B cell (primary cell): ENCODE results near the gene AP5S1. TPM values are rescaled to one million over a fixed set of nuclear protein-coding genes. Genes with fewer than 3 reads are reported as not detected.

Source experiments
- ATAC-seq: fragments of 200-7000 bp; cut with Tn5 transposase; one replicate; pipeline ENCODE4 v1.10.0; 2021; ENCODE audit warnings: low read depth, mild to moderate bottlenecking, moderate number of reproducible peaks, moderate library complexity
- CTCF ChIA-PET: fragments of 350-600 bp; sonication (Branson Sonifier 250); formaldehyde crosslinking; loops from one replicate; lab custom pipeline; 2021; ENCODE audit warnings: antibody characterized with exemption, inconsistent platforms; lab: Charles Lee
- POLR2A ChIA-PET: fragments of 350-600 bp; sonication (Branson Sonifier 250); formaldehyde crosslinking; loops from one replicate; lab custom pipeline; 2021; ENCODE audit warnings: antibody characterized with exemption; lab: Charles Lee
- DNase-seq: peaks from one replicate; pipeline ENCODE4 v3.0.0; 2013
- H2AFZ ChIP-seq: 2 replicates; pipeline ENCODE4 v1.6.1; 2012; ENCODE audit warnings: mild to moderate bottlenecking, low read depth, low read length; ENCODE audit not compliant: insufficient read depth, poor library complexity, severe bottlenecking
- H3K27ac ChIP-seq, 2 donors: 1 replicate in 1 of 2; 2 replicates in 1 of 2; pipeline ENCODE4 v1.5.1; 2012 to 2013; ENCODE audit warnings: low read length in 2 of 2, mild to moderate bottlenecking in 2 of 2, moderate library complexity in 1 of 2
- H3K27me3 ChIP-seq, 4 experiments: fragments of 200-600 bp in 1 of 4; sonication (generic) in 1 of 4; replicated peaks in 1 of 4; 1 replicate in 2 of 4; 2 replicates in 2 of 4; pipeline versions ENCODE4 v1.6.1 to v1.7.0; 2013 to 2016; ENCODE audit warnings: low read length in 3 of 4, mild to moderate bottlenecking in 2 of 4, mixed read lengths in 1 of 4, moderate library complexity in 1 of 4; ENCODE audit not compliant: insufficient read depth in 4 of 4, control insufficient read depth in 3 of 4; ENCODE audit errors: control extremely low read depth in 1 of 4
- H3K36me3 ChIP-seq, 2 experiments: replicated peaks in 1 of 2; 1 replicate in 1 of 2; 2 replicates in 1 of 2; pipeline versions ENCODE4 v1.6.1 to v1.7.1; 2013; ENCODE audit warnings: low read length in 1 of 2; ENCODE audit not compliant: insufficient read depth in 2 of 2, control insufficient read depth in 1 of 2; ENCODE audit errors: control extremely low read depth in 1 of 2, extremely low read depth in 1 of 2
- H3K4me1 ChIP-seq, 2 donors: fragments of 200-600 bp in 1 of 2; sonication (generic) in 1 of 2; 1 replicate in 1 of 2; 2 replicates in 1 of 2; pipeline versions ENCODE4 v1.5.1 to v1.6.1; 2013 to 2017; ENCODE audit warnings: low read length in 2 of 2; ENCODE audit not compliant: control insufficient read depth in 2 of 2, insufficient read depth in 2 of 2
- H3K4me2 ChIP-seq: replicated peaks from 2 replicates; pipeline ENCODE3; 2012; ENCODE audit warnings: mild to moderate bottlenecking, low read depth, low read length; ENCODE audit not compliant: poor library complexity, severe bottlenecking
- H3K4me3 ChIP-seq, 5 experiments: fragments of 200-600 bp in 1 of 5; sonication (generic) in 1 of 5; 1 replicate in 3 of 5; 2 replicates in 2 of 5; pipeline versions ENCODE4 v1.5.1 to v1.7.0; 2011 to 2016; ENCODE audit warnings: low read length in 4 of 5, mild to moderate bottlenecking in 4 of 5, low read depth in 2 of 5, control low read depth in 1 of 5, moderate library complexity in 1 of 5; ENCODE audit not compliant: insufficient read depth in 1 of 5; ENCODE audit errors: control extremely low read depth in 1 of 5, extremely low read depth in 1 of 5
- H3K79me2 ChIP-seq: fragments of 200-600 bp; sonication (generic); one replicate; pipeline ENCODE4 v1.6.0; 2016; ENCODE audit warnings: low read length; ENCODE audit not compliant: control insufficient read depth, insufficient read depth
- H3K9ac ChIP-seq: fragments of 200-600 bp; sonication (generic); 2 replicates; pipeline ENCODE4 v1.6.1; 2017; ENCODE audit warnings: mild to moderate bottlenecking, low read length, moderate library complexity
- H3K9me3 ChIP-seq, 3 donors: one replicate each; pipeline versions ENCODE4 v1.6.1 to v1.7.1; 2013; ENCODE audit warnings: low read length in 2 of 3; ENCODE audit not compliant: control insufficient read depth in 2 of 3, insufficient read depth in 1 of 3; ENCODE audit errors: control extremely low read depth in 1 of 3
- H4K20me1 ChIP-seq: 2 replicates; pipeline ENCODE4 v1.6.0; 2012; ENCODE audit warnings: mild to moderate bottlenecking, low read length; ENCODE audit not compliant: insufficient read depth, control insufficient read depth, poor library complexity, severe bottlenecking
- H3K27ac Mint-ChIP-seq: one replicate; pipeline ENCODE4 v1.8.0; 2021; ENCODE audit warnings: mixed read lengths
- H3K27me3 Mint-ChIP-seq: one replicate; pipeline ENCODE4 v1.8.0; 2021; ENCODE audit warnings: mixed read lengths
- H3K4me1 Mint-ChIP-seq: one replicate; pipeline ENCODE4 v1.8.0; 2021; ENCODE audit warnings: mixed read lengths
- H3K4me3 Mint-ChIP-seq: one replicate; pipeline ENCODE4 v1.8.0; 2021; ENCODE audit warnings: mixed read lengths
- H3K9me3 Mint-ChIP-seq: one replicate; pipeline ENCODE4 v1.8.0; 2022; ENCODE audit warnings: mixed read lengths; ENCODE audit not compliant: insufficient read depth
- CTCF ChIP-seq: fragments of 200-600 bp; IDR thresholded peaks from one replicate; pipeline ENCODE4 v1.8.0; 2022; ENCODE audit warnings: antibody characterized with exemption, mild to moderate bottlenecking
- EZH2 ChIP-seq: IDR thresholded peaks from 2 replicates; pipeline ENCODE4 v1.6.1; 2012; ENCODE audit warnings: borderline replicate concordance, low read depth, mild to moderate bottlenecking, moderate library complexity, low read length; ENCODE audit not compliant: insufficient read depth, poor library complexity, severe bottlenecking
- WGBS: methylation state at CpG from one replicate; pipeline ENCODE4 v1.1.5; 2013; ENCODE audit warnings: missing lambda C conversion rate; ENCODE audit not compliant: insufficient coverage; 5-methylcytosine and 5-hydroxymethylcytosine counted together
- intact Hi-C: fragments of 100-400 bp; cut with micrococcal nuclease; formaldehyde crosslinking; loops from one replicate; pipeline ENCODE4 v1.10.0; 2022
- polyA plus RNA-seq: library from polyadenylated mRNA; depleted of rRNA; stranded (reverse); fragments of >200 nt; gene quantifications from 2 replicates; pipeline ENCODE4 v1.2.3, GENCODE V29; 2012
- total RNA-seq, 2 donors: library from RNA; stranded (reverse); fragments of 120-200 nt in 1 of 2; gene quantifications; 1 replicate in 1 of 2; 2 replicates in 1 of 2; pipeline versions ENCODE4 v1.2.3 to v1.2.4, GENCODE V29; 2013 to 2022

Gene AP5S1
- total and polyA plus RNA-seq, 2 donors (not counting 1 experiment from before 2014, with no cell fraction given), result 9.2 to 12.6 TPM

DNA sequence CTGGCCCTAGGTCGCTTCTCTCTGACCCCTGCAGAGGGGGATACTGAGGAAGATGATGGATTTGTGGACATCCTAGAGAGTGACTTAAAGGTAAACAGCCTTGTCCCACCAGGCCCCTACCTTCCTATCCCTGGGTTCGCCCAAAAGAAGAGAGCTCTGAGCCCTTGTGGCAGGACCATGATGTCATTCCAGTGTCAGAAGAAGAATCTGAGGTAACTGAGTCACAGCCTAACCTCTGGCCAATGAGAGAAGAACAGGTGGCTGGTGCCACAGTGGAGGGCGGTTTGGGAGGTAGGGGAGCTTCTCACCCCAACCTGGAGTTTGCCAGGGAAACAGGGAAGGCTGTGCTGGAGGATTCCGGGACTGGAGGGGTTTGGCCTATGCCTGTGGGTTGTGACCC, 19.0 kb upstream of the AP5S1 start:
- peaks cover 0 to 62% of the 10 kb centered on the region in 2 experiments for H3K36me3 ChIP-seq
- TF ChIP-seq CTCF, result no peak
- no peak for TF ChIP-seq EZH2
- H3K27ac ChIP-seq, result peak overlapping the region; percentile 79 to 85
- H3K27me3 ChIP-seq, result no peaks in the 10 kb centered on the region
- POLR2A ChIA-PET, result interaction anchor here (1.0 kb wide), 1 partner anchor 10 kb away, joined by 3 read pairs; no protein-coding TSS in a partner anchor
- H3K4me1 Mint-ChIP-seq, result peaks cover 65% of the 10 kb centered on the region
- no peak overlapping the region for H3K4me2 ChIP-seq
- no peak overlapping the region for H3K9ac ChIP-seq
- H3K27me3 Mint-ChIP-seq, result no peaks in the 10 kb centered on the region
- H3K4me1 ChIP-seq, result peaks cover 49 to 67% of the 10 kb centered on the region in 2 donors
- intact Hi-C loops, result no loop called here
- no peaks in the 10 kb centered on the region for H3K9me3 Mint-ChIP-seq
- H2AFZ ChIP-seq, result no peak overlapping the region
- peak overlapping the region; percentile 94 for H3K27ac Mint-ChIP-seq
- no peak overlapping the region for H3K4me3 ChIP-seq
- no peak overlapping the region for H3K4me3 Mint-ChIP-seq
- H3K9me3 ChIP-seq, result no peaks in the 10 kb centered on the region
- H4K20me1 ChIP-seq, result peaks cover 4% of the 10 kb centered on the region
- ATAC-seq, result no peak
- WGBS, result 93% methylated on average over 4 of the region's 4 CpGs
- peaks cover 43% of the 10 kb centered on the region for H3K79me2 ChIP-seq
- CTCF ChIA-PET, result interaction anchor here (1.2 to 2.7 kb wide), 3 partner anchors 12 to 53 kb away, joined by 3 to 13 read pairs (median 5); partner anchors contain the start of gene AP5S1
- no peak for DNase-seq

- Histone ChIP-seq H2AFZ (no peak overlapping the region), H4K20me1 (peaks cover 4% of the 10 kb centered on the region), H3K36me3 (peaks cover 0 to 62% of the 10 kb centered on the region in 2 experiments), H3K79me2 (peaks cover 42% of the 10 kb centered on the region), H3K9ac (no peak overlapping the region), H3K4me1 (peaks cover 46 to 62% of the 10 kb centered on the region in 2 donors), H3K4me2 (no peak overlapping the region), H3K27ac (peak overlapping the region in 1 of 2 donors; percentile 85), H3K27me3 (no peaks in the 10 kb centered on the region), H3K9me3 (no peaks in the 10 kb centered on the region), H3K4me3 (no peak overlapping the region)
- DNase-seq, result no peak
- POLR2A ChIA-PET, result no interaction called here
- Mint-ChIP-seq H3K9me3 (no peaks in the 10 kb centered on the region), H3K27me3 (no peaks in the 10 kb centered on the region), H3K4me1 (peaks cover 63% of the 10 kb centered on the region), H3K4me3 (no peak overlapping the region), H3K27ac (peak overlapping the region; percentile 32)
- TF ChIP-seq EZH2, result no peak
- no peak for TF ChIP-seq CTCF
- WGBS, result 99% methylated on average over 13 of the region's 13 CpGs
- intact Hi-C loops, result no loop called here
- CTCF ChIA-PET, result interaction anchor here (1.2 to 2.7 kb wide), 2 partner anchors 13 to 53 kb away, joined by 3 to 13 read pairs; no protein-coding TSS in a partner anchor
- ATAC-seq, result no peak
Observed at GRCh38 chr20:3801846-3802245, 18.5 kb upstream of the AP5S1 start.
